ENCODE results near the gene S100A12. TPM values are rescaled to one million over a fixed set of nuclear protein-coding genes. Genes with fewer than 3 reads are reported as not detected.

Gene S100A12
- polyA plus RNA-seq, 1 experiment, result not detected

DNA sequence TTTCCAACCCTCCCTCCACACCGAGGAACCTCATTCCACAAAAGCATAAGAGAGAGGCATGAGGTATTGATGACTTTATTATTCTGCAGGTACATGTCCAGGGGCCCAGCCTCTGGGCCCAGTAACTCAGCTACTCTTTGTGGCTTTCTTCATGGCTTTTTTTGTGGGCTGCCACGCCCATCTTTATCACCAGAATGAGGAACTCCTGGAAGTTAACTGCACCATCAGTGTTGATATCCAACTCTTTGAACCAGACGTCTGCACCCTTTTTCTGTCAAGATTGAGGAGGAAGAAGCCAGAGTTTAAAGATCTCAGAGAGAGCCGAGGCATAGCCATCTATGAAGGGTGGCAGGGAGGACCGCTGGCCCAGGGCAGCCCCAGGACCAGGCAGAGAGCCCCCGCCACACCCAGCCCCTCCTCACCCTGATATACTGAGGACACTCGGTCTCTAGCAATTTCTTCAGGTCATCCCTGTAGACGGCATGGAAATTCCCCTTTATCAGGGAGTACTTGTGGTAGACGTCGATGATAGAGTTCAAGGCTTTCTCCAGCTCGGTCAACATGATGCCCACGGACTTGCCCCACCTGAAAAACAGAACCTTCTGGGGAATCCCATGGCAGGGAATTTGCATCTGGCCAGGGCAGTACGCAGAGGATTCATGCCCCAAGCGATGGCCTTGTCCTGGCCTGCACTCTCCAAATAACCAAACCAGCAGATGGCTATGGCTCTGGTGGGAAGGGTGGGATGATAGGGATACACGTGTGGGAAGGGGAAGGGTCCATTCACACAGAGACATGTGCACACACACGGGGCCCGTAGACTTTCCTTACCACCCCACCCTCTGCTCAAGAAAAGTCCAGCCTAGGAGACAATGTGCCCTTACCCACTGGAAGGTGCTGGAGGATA lies 14.8 kb upstream of the S100A12 start:
- no peaks in the 10 kb centered on the region for H3K27me3 ChIP-seq (ENCODE audit: control insufficient read depth, insufficient read depth, low read length)
- ChIA-PET POLR2A (no interaction called here), CTCF (interaction anchor here (1.1 kb wide), 1 partner anchor 9 kb away, joined by 4 read pairs; no protein-coding TSS in a partner anchor)
- H3K4me3 ChIP-seq (ENCODE audit: low read depth, low read length), result no peak overlapping the region
- TF ChIP-seq, protein P1, sequence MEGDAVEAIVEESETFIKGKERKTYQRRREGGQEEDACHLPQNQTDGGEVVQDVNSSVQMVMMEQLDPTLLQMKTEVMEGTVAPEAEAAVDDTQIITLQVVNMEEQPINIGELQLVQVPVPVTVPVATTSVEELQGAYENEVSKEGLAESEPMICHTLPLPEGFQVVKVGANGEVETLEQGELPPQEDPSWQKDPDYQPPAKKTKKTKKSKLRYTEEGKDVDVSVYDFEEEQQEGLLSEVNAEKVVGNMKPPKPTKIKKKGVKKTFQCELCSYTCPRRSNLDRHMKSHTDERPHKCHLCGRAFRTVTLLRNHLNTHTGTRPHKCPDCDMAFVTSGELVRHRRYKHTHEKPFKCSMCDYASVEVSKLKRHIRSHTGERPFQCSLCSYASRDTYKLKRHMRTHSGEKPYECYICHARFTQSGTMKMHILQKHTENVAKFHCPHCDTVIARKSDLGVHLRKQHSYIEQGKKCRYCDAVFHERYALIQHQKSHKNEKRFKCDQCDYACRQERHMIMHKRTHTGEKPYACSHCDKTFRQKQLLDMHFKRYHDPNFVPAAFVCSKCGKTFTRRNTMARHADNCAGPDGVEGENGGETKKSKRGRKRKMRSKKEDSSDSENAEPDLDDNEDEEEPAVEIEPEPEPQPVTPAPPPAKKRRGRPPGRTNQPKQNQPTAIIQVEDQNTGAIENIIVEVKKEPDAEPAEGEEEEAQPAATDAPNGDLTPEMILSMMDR (IDR thresholded peaks at IDR 0.05; ENCODE audit: insufficient read depth, low read depth, low read length), result no peak
- no peaks in the 10 kb centered on the region for H3K36me3 ChIP-seq (ENCODE audit: control insufficient read depth, insufficient read depth, low read length)
- DNase-seq (ENCODE audit: low read depth), result no peak

- Histone ChIP-seq H3K4me3 (ENCODE audit: low read depth, low read length) (no peak overlapping the region), H3K27me3 (ENCODE audit: control insufficient read depth, insufficient read depth, low read length) (no peaks in the 10 kb centered on the region), H3K36me3 (ENCODE audit: control insufficient read depth, insufficient read depth, low read length) (no peaks in the 10 kb centered on the region)
- TF ChIP-seq, protein P1 (IDR thresholded peaks at IDR 0.05; ENCODE audit: insufficient read depth, low read depth, low read length), result no peak
- no peak for DNase-seq (ENCODE audit: low read depth)
- ChIA-PET CTCF (interaction anchor here (1.0 kb wide), 1 partner anchor 9 kb away, joined by 3 read pairs; no protein-coding TSS in a partner anchor), POLR2A (no interaction called here)
Measured at GRCh38 chr1:153389401-153389800, 14.0 kb upstream of the S100A12 start.

- no peak for DNase-seq (ENCODE audit: low read depth)
- H3K27me3 ChIP-seq (ENCODE audit: control insufficient read depth, insufficient read depth, low read length), result no peaks in the 10 kb centered on the region
- no peak overlapping the region for H3K4me3 ChIP-seq (ENCODE audit: low read depth, low read length)
- TF ChIP-seq, protein P1 (IDR thresholded peaks at IDR 0.05; ENCODE audit: insufficient read depth, low read depth, low read length), result no peak
- CTCF ChIA-PET, result no interaction called here
- POLR2A ChIA-PET, result interaction anchor here (0.6 kb wide), 1 partner anchor 111 kb away, joined by 3 read pairs; no protein-coding TSS in a partner anchor
- no peaks in the 10 kb centered on the region for H3K36me3 ChIP-seq (ENCODE audit: control insufficient read depth, insufficient read depth, low read length)
Measured at GRCh38 chr1:153387785-153388184, 12.4 kb upstream of the S100A12 start.

DNA sequence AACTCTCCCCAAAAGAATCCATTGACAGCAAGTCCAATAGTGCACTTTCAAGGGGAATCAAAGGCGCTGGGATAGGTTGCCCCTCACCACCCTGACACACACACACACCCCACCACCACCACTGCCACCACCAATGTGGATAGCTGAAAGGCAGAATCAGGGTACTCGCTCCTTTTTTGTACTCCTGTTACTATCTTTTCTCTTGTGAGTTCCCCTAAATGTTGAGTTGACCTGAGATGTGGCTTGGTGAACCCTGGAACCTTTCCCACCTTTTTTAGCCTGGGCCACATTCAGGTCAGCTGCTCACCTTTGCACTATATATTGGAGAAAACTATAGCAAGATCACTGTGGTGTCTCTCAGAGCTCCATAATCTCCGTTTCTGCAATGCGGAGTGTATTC lies 11.6 kb upstream of the S100A12 start:
- Histone ChIP-seq H3K36me3 (ENCODE audit: control insufficient read depth, insufficient read depth, low read length) (no peaks in the 10 kb centered on the region), H3K27me3 (ENCODE audit: control insufficient read depth, insufficient read depth, low read length) (no peaks in the 10 kb centered on the region), H3K4me3 (ENCODE audit: low read depth, low read length) (no peak overlapping the region)
- DNase-seq (ENCODE audit: low read depth), result no peak
- TF ChIP-seq, protein P1 (IDR thresholded peaks at IDR 0.05; ENCODE audit: insufficient read depth, low read depth, low read length), result no peak
- ChIA-PET CTCF (interaction anchor here (0.8 kb wide), 2 partner anchors 34 to 109 kb away, joined by 3 read pairs; no protein-coding TSS in a partner anchor), POLR2A (no interaction called here)

GRCh38 chr1:153386500-153386901 lies 11.1 kb upstream of the S100A12 start:
- H3K4me3 ChIP-seq (ENCODE audit: low read depth, low read length), result no peak overlapping the region
- no peaks in the 10 kb centered on the region for H3K36me3 ChIP-seq (ENCODE audit: control insufficient read depth, insufficient read depth, low read length)
- CTCF ChIA-PET, result interaction anchor here (0.8 kb wide), 2 partner anchors 34 to 110 kb away, joined by 3 read pairs; no protein-coding TSS in a partner anchor
- no peak for DNase-seq (ENCODE audit: low read depth)
- POLR2A ChIA-PET, result no interaction called here
- TF ChIP-seq, protein P1 (IDR thresholded peaks at IDR 0.05; ENCODE audit: insufficient read depth, low read depth, low read length), result no peak
- H3K27me3 ChIP-seq (ENCODE audit: control insufficient read depth, insufficient read depth, low read length), result no peaks in the 10 kb centered on the region
